Breast epithelium (tissue), 3 donors: ENCODE measurements around the gene APOM.

Experiments used
- CTCF ChIP-seq, 3 donors: fragments of 450-650 bp; IDR thresholded peaks; one replicate each; pipeline ENCODE4 v1.5.1; 2016 to 2017; ENCODE audit warnings: antibody characterized with exemption in 3 of 3, mild to moderate bottlenecking in 3 of 3, moderate library complexity in 3 of 3
- POLR2A ChIP-seq: fragments of 450-650 bp; IDR thresholded peaks from one replicate; pipeline ENCODE4 v1.6.1; 2016; ENCODE audit warnings: antibody characterized with exemption, mild to moderate bottlenecking, moderate library complexity
- POLR2AphosphoS5 ChIP-seq, 3 donors: sonication (generic); formaldehyde crosslinking; IDR thresholded peaks; one replicate each; pipeline ENCODE4 v1.6.1; 2017; ENCODE audit warnings: antibody characterized with exemption in 3 of 3

- no peak for TF ChIP-seq CTCF (IDR thresholded peaks at IDR 0.05)
- no peak for TF ChIP-seq POLR2AphosphoS5 (IDR thresholded peaks at IDR 0.05)
- no peak for TF ChIP-seq POLR2A
Observed at GRCh38 chr6:31642798-31643570, 12.7 kb upstream of the APOM start.
